GM12891 (cell line): ENCODE measurements around the gene NCS1.

Source experiments
- POLR2A ChIP-seq: IDR thresholded peaks from 2 replicates; pipeline ENCODE4 v1.6.1; 2011; ENCODE audit warnings: low read depth, low read length, control low read depth
- POLR2AphosphoS5 ChIP-seq: IDR thresholded peaks from 2 replicates; pipeline ENCODE4 v1.6.1; 2011; ENCODE audit warnings: low read depth, low read length, control low read depth
- TAF1 ChIP-seq: IDR thresholded peaks from 2 replicates; pipeline ENCODE4 v1.6.1; 2011; ENCODE audit warnings: low read depth, low read length, control low read depth

DNA sequence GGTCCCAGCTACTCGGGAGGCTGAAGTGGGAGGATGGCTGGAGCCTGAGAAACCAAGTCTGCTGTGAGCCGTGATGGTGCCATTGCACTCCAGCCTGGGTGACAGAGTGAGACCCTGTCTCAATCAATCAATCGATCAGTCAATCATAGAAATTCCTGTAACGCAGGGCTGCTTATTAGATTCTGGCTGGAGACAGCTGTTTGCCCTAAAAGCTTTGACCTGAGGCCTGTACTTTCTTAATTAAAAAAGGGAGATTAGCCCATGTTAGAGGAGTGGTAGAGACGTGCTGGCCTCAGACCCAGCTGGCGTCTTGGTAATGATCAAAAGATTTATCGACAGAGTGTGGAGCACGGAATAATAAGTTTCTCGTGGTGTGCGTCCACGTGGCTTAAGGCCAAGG lies 52.9 kb downstream of the NCS1 start:
- TF ChIP-seq POLR2AphosphoS5 (no peak), POLR2A (no peak), TAF1 (no peak)
